B cell (primary cell): ENCODE data around the gene RBM42. TPM values are rescaled to one million over a fixed set of nuclear protein-coding genes. Genes with fewer than 3 reads are reported as not detected.
"Not testable (repeated sequence)": the region's sequence is repeated elsewhere in the genome, so short reads cannot be mapped to it uniquely, and the experiment has no call there.

Experiments
- ATAC-seq: fragments of 200-7000 bp; cut with Tn5 transposase; one replicate; pipeline ENCODE4 v1.10.0; 2021; ENCODE audit warnings: low read depth, mild to moderate bottlenecking, moderate number of reproducible peaks, moderate library complexity
- CTCF ChIA-PET: fragments of 350-600 bp; sonication (Branson Sonifier 250); formaldehyde crosslinking; loops from one replicate; lab custom pipeline; 2021; ENCODE audit warnings: antibody characterized with exemption, inconsistent platforms; lab: Charles Lee
- POLR2A ChIA-PET: fragments of 350-600 bp; sonication (Branson Sonifier 250); formaldehyde crosslinking; loops from one replicate; lab custom pipeline; 2021; ENCODE audit warnings: antibody characterized with exemption; lab: Charles Lee
- DNase-seq: peaks from one replicate; pipeline ENCODE4 v3.0.0; 2013
- H2AFZ ChIP-seq: 2 replicates; pipeline ENCODE4 v1.6.1; 2012; ENCODE audit warnings: mild to moderate bottlenecking, low read depth, low read length; ENCODE audit not compliant: insufficient read depth, poor library complexity, severe bottlenecking
- H3K27ac ChIP-seq, 2 donors: 1 replicate in 1 of 2; 2 replicates in 1 of 2; pipeline ENCODE4 v1.5.1; 2012 to 2013; ENCODE audit warnings: low read length in 2 of 2, mild to moderate bottlenecking in 2 of 2, moderate library complexity in 1 of 2
- H3K27me3 ChIP-seq, 4 experiments: fragments of 200-600 bp in 1 of 4; sonication (generic) in 1 of 4; replicated peaks in 1 of 4; 1 replicate in 2 of 4; 2 replicates in 2 of 4; pipeline versions ENCODE4 v1.6.1 to v1.7.0; 2013 to 2016; ENCODE audit warnings: low read length in 3 of 4, mild to moderate bottlenecking in 2 of 4, mixed read lengths in 1 of 4, moderate library complexity in 1 of 4; ENCODE audit not compliant: insufficient read depth in 4 of 4, control insufficient read depth in 3 of 4; ENCODE audit errors: control extremely low read depth in 1 of 4
- H3K36me3 ChIP-seq, 2 experiments: replicated peaks in 1 of 2; 1 replicate in 1 of 2; 2 replicates in 1 of 2; pipeline versions ENCODE4 v1.6.1 to v1.7.1; 2013; ENCODE audit warnings: low read length in 1 of 2; ENCODE audit not compliant: insufficient read depth in 2 of 2, control insufficient read depth in 1 of 2; ENCODE audit errors: control extremely low read depth in 1 of 2, extremely low read depth in 1 of 2
- H3K4me1 ChIP-seq, 2 donors: fragments of 200-600 bp in 1 of 2; sonication (generic) in 1 of 2; 1 replicate in 1 of 2; 2 replicates in 1 of 2; pipeline versions ENCODE4 v1.5.1 to v1.6.1; 2013 to 2017; ENCODE audit warnings: low read length in 2 of 2; ENCODE audit not compliant: control insufficient read depth in 2 of 2, insufficient read depth in 2 of 2
- H3K4me2 ChIP-seq: replicated peaks from 2 replicates; pipeline ENCODE3; 2012; ENCODE audit warnings: mild to moderate bottlenecking, low read depth, low read length; ENCODE audit not compliant: poor library complexity, severe bottlenecking
- H3K4me3 ChIP-seq, 5 experiments: fragments of 200-600 bp in 1 of 5; sonication (generic) in 1 of 5; 1 replicate in 3 of 5; 2 replicates in 2 of 5; pipeline versions ENCODE4 v1.5.1 to v1.7.0; 2011 to 2016; ENCODE audit warnings: low read length in 4 of 5, mild to moderate bottlenecking in 4 of 5, low read depth in 2 of 5, control low read depth in 1 of 5, moderate library complexity in 1 of 5; ENCODE audit not compliant: insufficient read depth in 1 of 5; ENCODE audit errors: control extremely low read depth in 1 of 5, extremely low read depth in 1 of 5
- H3K79me2 ChIP-seq: fragments of 200-600 bp; sonication (generic); one replicate; pipeline ENCODE4 v1.6.0; 2016; ENCODE audit warnings: low read length; ENCODE audit not compliant: control insufficient read depth, insufficient read depth
- H3K9ac ChIP-seq: fragments of 200-600 bp; sonication (generic); 2 replicates; pipeline ENCODE4 v1.6.1; 2017; ENCODE audit warnings: mild to moderate bottlenecking, low read length, moderate library complexity
- H3K9me3 ChIP-seq, 3 donors: one replicate each; pipeline versions ENCODE4 v1.6.1 to v1.7.1; 2013; ENCODE audit warnings: low read length in 2 of 3; ENCODE audit not compliant: control insufficient read depth in 2 of 3, insufficient read depth in 1 of 3; ENCODE audit errors: control extremely low read depth in 1 of 3
- H4K20me1 ChIP-seq: 2 replicates; pipeline ENCODE4 v1.6.0; 2012; ENCODE audit warnings: mild to moderate bottlenecking, low read length; ENCODE audit not compliant: insufficient read depth, control insufficient read depth, poor library complexity, severe bottlenecking
- H3K27ac Mint-ChIP-seq: one replicate; pipeline ENCODE4 v1.8.0; 2021; ENCODE audit warnings: mixed read lengths
- H3K27me3 Mint-ChIP-seq: one replicate; pipeline ENCODE4 v1.8.0; 2021; ENCODE audit warnings: mixed read lengths
- H3K4me1 Mint-ChIP-seq: one replicate; pipeline ENCODE4 v1.8.0; 2021; ENCODE audit warnings: mixed read lengths
- H3K4me3 Mint-ChIP-seq: one replicate; pipeline ENCODE4 v1.8.0; 2021; ENCODE audit warnings: mixed read lengths
- H3K9me3 Mint-ChIP-seq: one replicate; pipeline ENCODE4 v1.8.0; 2022; ENCODE audit warnings: mixed read lengths; ENCODE audit not compliant: insufficient read depth
- CTCF ChIP-seq: fragments of 200-600 bp; IDR thresholded peaks from one replicate; pipeline ENCODE4 v1.8.0; 2022; ENCODE audit warnings: antibody characterized with exemption, mild to moderate bottlenecking
- EZH2 ChIP-seq: IDR thresholded peaks from 2 replicates; pipeline ENCODE4 v1.6.1; 2012; ENCODE audit warnings: borderline replicate concordance, low read depth, mild to moderate bottlenecking, moderate library complexity, low read length; ENCODE audit not compliant: insufficient read depth, poor library complexity, severe bottlenecking
- WGBS: methylation state at CpG from one replicate; pipeline ENCODE4 v1.1.5; 2013; ENCODE audit warnings: missing lambda C conversion rate; ENCODE audit not compliant: insufficient coverage; 5-methylcytosine and 5-hydroxymethylcytosine counted together
- intact Hi-C: fragments of 100-400 bp; cut with micrococcal nuclease; formaldehyde crosslinking; loops from one replicate; pipeline ENCODE4 v1.10.0; 2022
- polyA plus RNA-seq: library from polyadenylated mRNA; depleted of rRNA; stranded (reverse); fragments of >200 nt; gene quantifications from 2 replicates; pipeline ENCODE4 v1.2.3, GENCODE V29; 2012
- total RNA-seq, 2 donors: library from RNA; stranded (reverse); fragments of 120-200 nt in 1 of 2; gene quantifications; 1 replicate in 1 of 2; 2 replicates in 1 of 2; pipeline versions ENCODE4 v1.2.3 to v1.2.4, GENCODE V29; 2013 to 2022

RBM42 gene
- total and polyA plus RNA-seq, 2 donors (not counting 1 experiment from before 2014, with no cell fraction given) = 42.1 to 52.0 TPM

DNA sequence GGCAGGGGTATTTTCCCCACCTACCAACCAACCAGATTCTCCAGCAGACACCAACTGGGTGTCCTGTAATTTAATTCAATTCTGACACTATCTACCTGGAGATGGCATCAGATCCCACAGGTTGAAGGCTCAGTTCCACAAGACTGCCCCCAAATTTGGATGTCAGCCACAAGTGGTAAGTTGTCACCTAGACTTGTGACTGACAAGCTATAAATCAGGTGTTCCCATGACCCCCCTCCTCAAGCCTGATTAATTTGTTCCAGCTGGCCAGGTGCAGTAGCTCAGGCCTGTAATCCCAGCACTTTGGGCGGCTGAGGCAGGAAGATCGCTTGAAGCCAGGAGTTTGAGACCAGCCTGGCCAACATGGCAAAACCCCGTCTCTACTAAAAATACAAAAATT, 26.9 kb upstream of the RBM42 start:
- ATAC-seq = no peak
- Mint-ChIP-seq H3K27me3 (peaks cover 16% of the 10 kb centered on the region), H3K4me1 (no peaks in the 10 kb centered on the region), H3K4me3 (no peak overlapping the region), H3K9me3 (no peaks in the 10 kb centered on the region), H3K27ac (no peak overlapping the region)
- Histone ChIP-seq H3K4me1 (no peaks in the 10 kb centered on the region), H3K27ac (no peak overlapping the region), H3K9ac (no peak overlapping the region), H4K20me1 (no peaks in the 10 kb centered on the region), H3K27me3 (no peaks in the 10 kb centered on the region), H3K36me3 (no peaks in the 10 kb centered on the region), H2AFZ (no peak overlapping the region), H3K4me2 (no peak overlapping the region), H3K9me3 (no peaks in the 10 kb centered on the region), H3K4me3 (no peak overlapping the region), H3K79me2 (no peaks in the 10 kb centered on the region)
- WGBS = no CpG with 5 or more reads among the region's 3 CpGs
- ChIA-PET CTCF (interaction anchor here (1.6 kb wide), 1 partner anchor 10 kb away, joined by 8 read pairs; no protein-coding TSS in a partner anchor), POLR2A (interaction anchor here (0.8 kb wide), 1 partner anchor 57 kb away, joined by 4 read pairs; no protein-coding TSS in a partner anchor)
- DNase-seq = no peak
- TF ChIP-seq EZH2 = no peak
- TF ChIP-seq CTCF = no peak
- intact Hi-C loops = no loop called here

DNA sequence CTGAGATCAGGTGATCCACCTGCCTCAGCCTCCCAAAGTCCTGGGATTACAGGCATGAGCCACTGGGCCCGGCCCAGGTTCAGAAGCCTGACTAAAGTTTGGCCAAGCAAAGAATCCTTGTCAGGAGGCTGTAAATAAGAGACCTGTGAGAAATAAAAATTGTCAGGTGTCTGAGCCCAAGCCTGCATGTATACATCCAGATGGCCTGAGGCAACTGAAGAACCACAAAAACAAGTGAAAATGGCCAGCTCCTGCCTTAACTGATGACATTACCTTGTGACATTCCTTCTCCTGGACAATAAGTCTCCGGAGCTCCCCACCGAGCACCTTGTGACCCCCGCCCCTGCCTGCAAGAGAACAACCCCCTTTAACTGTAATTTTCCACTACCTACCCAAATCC, 24.4 kb upstream of the RBM42 start:
- H3K27ac Mint-ChIP-seq, H3K27me3 ChIP-seq, H3K36me3 ChIP-seq, H3K79me2 ChIP-seq, ATAC-seq, CTCF ChIA-PET, DNase-seq, POLR2A ChIA-PET, H3K4me2 ChIP-seq, H2AFZ ChIP-seq, H3K9me3 Mint-ChIP-seq, H3K27ac ChIP-seq, H3K9ac ChIP-seq, H3K27me3 Mint-ChIP-seq, H3K4me3 ChIP-seq, intact Hi-C loops, H4K20me1 ChIP-seq, H3K4me3 Mint-ChIP-seq: not testable (repeated sequence)
- H3K4me1 ChIP-seq = peaks cover 10 to 14% of the 10 kb centered on the region in 2 donors
- peaks cover 12% of the 10 kb centered on the region for H3K4me1 Mint-ChIP-seq
- H3K9me3 ChIP-seq = peaks cover 0 to 11% (median 8%) of the 10 kb centered on the region in 3 donors
- 93% methylated on average over 4 of the region's 4 CpGs for WGBS

DNA sequence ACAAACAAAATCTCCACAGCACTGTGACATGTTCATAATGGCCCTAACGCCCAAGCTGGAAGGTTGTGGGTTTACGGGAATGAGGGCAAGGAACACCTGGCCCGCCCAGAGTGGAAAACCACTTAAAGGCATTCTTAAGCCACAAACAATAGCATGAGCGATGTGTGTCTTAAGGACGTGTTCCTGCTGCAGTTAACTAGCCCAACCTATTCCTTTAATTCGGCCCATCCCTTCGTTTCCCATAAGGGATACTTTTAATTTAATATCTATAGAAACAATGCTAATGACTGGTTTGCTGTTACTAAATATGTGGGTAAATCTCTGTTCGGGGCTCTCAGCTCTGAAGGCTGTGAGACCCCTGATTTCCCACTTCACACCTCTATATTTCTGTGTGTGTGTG, 21.7 kb upstream of the RBM42 start:
- H3K9me3 Mint-ChIP-seq, intact Hi-C loops, H2AFZ ChIP-seq, DNase-seq, ATAC-seq, H3K36me3 ChIP-seq, H3K4me3 Mint-ChIP-seq, H3K79me2 ChIP-seq, H4K20me1 ChIP-seq, H3K27me3 ChIP-seq, H3K4me2 ChIP-seq, H3K27me3 Mint-ChIP-seq, H3K4me3 ChIP-seq, H3K9ac ChIP-seq, H3K27ac ChIP-seq: not testable (repeated sequence)
- WGBS = 96% methylated on average over 4 of the region's 8 CpGs
- H3K9me3 ChIP-seq = peaks cover 0 to 13% (median 8%) of the 10 kb centered on the region in 3 donors
- peaks cover 33% of the 10 kb centered on the region for H3K4me1 Mint-ChIP-seq
- H3K4me1 ChIP-seq = peaks cover 33 to 41% of the 10 kb centered on the region in 2 donors
- ChIA-PET CTCF (interaction anchor here (1.0 kb wide), 1 partner anchor 14 kb away, joined by 4 read pairs; no protein-coding TSS in a partner anchor), POLR2A (interaction anchor here (0.6 kb wide), 1 partner anchor 21 kb away, joined by 3 read pairs; the partner anchor contains the start of gene RBM42)
- peak overlapping the region; percentile 32 for H3K27ac Mint-ChIP-seq
